ENCODE data around the gene SFXN4. TPM values are rescaled to one million over a fixed set of nuclear protein-coding genes. Genes with fewer than 3 reads are reported as not detected.
A peak's percentile ranks its signal among the peaks of the same experiment; 100 is the strongest.

The SFXN4 gene
- total RNA-seq, 4 donors from 2014 or later = 12.7 to 25.3 (median 17.1) TPM

DNA sequence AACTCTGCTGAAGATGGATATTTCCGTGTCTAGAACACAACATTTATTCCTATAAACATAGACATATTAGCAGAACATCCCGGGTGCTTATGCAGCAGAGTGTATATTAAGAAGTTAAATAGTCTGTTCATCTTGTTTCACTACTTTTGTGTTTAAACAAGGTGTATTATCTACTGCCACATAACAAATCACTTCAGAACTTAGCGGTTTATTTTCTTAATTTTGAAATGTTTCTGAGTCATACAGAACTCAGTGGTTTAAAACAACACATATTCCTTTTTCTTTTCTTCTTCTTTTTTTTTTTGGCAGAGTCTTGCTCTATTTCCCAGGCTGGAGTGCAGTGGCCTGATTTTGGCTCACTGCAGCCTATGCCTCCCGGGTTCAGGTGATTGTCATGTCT is 35.8 kb downstream of the SFXN4 start:
- WGBS, 2 donors (ENCODE audit: low coverage in 1 of 2) = 82 to 87% methylated on average over 4 of the region's 4 CpGs
- Histone ChIP-seq H3K4me1 (no peaks in the 10 kb centered on the region), H3K36me3 (peaks cover 0 to 86% of the 10 kb centered on the region in 2 donors), H3K9me3 (no peaks in the 10 kb centered on the region), H3K27me3 (no peaks in the 10 kb centered on the region), H3K27ac (no peak overlapping the region), H3K4me3 (no peak overlapping the region)
- ATAC-seq = no peak
- no peak for TF ChIP-seq POLR2A (IDR thresholded peaks at IDR 0.05)
- no peak for TF ChIP-seq POLR2AphosphoS5 (IDR thresholded peaks at IDR 0.05)
- TF ChIP-seq, protein P1, sequence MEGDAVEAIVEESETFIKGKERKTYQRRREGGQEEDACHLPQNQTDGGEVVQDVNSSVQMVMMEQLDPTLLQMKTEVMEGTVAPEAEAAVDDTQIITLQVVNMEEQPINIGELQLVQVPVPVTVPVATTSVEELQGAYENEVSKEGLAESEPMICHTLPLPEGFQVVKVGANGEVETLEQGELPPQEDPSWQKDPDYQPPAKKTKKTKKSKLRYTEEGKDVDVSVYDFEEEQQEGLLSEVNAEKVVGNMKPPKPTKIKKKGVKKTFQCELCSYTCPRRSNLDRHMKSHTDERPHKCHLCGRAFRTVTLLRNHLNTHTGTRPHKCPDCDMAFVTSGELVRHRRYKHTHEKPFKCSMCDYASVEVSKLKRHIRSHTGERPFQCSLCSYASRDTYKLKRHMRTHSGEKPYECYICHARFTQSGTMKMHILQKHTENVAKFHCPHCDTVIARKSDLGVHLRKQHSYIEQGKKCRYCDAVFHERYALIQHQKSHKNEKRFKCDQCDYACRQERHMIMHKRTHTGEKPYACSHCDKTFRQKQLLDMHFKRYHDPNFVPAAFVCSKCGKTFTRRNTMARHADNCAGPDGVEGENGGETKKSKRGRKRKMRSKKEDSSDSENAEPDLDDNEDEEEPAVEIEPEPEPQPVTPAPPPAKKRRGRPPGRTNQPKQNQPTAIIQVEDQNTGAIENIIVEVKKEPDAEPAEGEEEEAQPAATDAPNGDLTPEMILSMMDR (IDR thresholded peaks at IDR 0.05) = no peak
- TF ChIP-seq EP300 (IDR thresholded peaks at IDR 0.05) = no peak

DNA sequence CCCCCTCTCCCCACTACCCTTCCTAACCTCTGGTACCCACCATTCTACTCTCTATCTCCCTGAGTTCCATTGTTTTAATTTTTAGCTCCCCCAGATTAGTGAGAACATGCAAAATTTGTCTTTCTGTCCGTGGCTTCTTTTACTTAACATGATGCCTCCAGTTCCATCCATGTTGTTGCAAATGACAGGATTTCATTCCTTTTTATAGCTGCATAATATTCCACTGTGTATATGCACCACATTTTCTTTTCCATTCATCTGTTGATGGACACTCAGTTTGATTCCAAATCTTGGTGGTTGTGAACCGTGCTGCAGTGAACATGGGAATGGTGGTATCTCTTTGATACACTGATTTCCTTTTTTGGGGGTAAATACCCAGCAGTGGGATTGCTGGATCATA is 39.6 kb downstream of the SFXN4 start:
- no peaks in the 10 kb centered on the region for H3K27me3 ChIP-seq
- no peak for ATAC-seq
- peaks cover 0 to 2% (median 0%) of the 10 kb centered on the region in 3 donors for H3K4me1 ChIP-seq
- H3K36me3 ChIP-seq = peaks cover 0 to 96% of the 10 kb centered on the region in 2 donors
- no peak overlapping the region for H3K4me3 ChIP-seq
- no peaks in the 10 kb centered on the region for H3K9me3 ChIP-seq
- WGBS, 2 donors (ENCODE audit: low coverage in 1 of 2) = 88 to 93% methylated on average over 2 of the region's 2 CpGs
- H3K27ac ChIP-seq = no peak overlapping the region
- TF ChIP-seq POLR2A (IDR thresholded peaks at IDR 0.05) (no peak), EP300 (IDR thresholded peaks at IDR 0.05) (no peak), POLR2AphosphoS5 (IDR thresholded peaks at IDR 0.05) (no peak)
- TF ChIP-seq, protein P1 (IDR thresholded peaks at IDR 0.05) = no peak

DNA sequence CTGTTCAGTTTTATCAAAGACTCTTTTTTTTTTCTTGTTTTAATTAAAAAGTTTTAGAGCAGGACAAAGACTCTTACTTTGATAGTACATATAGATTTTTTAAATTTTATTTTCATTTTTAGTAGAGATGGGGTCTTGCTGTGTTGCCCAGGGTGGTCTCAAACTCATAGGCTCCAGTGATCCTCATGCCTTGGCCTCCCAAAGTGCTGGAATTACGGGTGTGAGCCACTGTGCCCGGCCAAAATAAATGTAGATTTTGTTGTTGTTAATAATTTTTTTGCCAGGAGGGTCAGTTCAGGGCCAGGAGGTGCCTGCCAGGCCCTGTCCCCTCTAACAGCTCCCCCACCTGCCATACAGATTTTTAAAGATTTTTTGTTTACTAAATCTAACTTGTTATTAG is 44.6 kb downstream of the SFXN4 start:
- no peak for TF ChIP-seq POLR2A (IDR thresholded peaks at IDR 0.05)
- TF ChIP-seq, protein P1 (IDR thresholded peaks at IDR 0.05) = no peak
- TF ChIP-seq POLR2AphosphoS5 (IDR thresholded peaks at IDR 0.05) = no peak
- TF ChIP-seq EP300 (IDR thresholded peaks at IDR 0.05) = no peak
- H3K9me3 ChIP-seq = no peaks in the 10 kb centered on the region
- WGBS, 2 donors (ENCODE audit: low coverage in 1 of 2) = 90 to 92% methylated on average over 2 of the region's 2 CpGs
- H3K4me1 ChIP-seq = peaks cover 0 to 16% (median 0%) of the 10 kb centered on the region in 3 donors
- H3K27me3 ChIP-seq = no peaks in the 10 kb centered on the region
- no peak overlapping the region for H3K4me3 ChIP-seq
- H3K27ac ChIP-seq = peak overlapping the region in 3 of 4 donors; percentile 48 to 68 (median 54)
- no peak for ATAC-seq
- H3K36me3 ChIP-seq = peaks cover 0 to 94% of the 10 kb centered on the region in 2 donors

DNA sequence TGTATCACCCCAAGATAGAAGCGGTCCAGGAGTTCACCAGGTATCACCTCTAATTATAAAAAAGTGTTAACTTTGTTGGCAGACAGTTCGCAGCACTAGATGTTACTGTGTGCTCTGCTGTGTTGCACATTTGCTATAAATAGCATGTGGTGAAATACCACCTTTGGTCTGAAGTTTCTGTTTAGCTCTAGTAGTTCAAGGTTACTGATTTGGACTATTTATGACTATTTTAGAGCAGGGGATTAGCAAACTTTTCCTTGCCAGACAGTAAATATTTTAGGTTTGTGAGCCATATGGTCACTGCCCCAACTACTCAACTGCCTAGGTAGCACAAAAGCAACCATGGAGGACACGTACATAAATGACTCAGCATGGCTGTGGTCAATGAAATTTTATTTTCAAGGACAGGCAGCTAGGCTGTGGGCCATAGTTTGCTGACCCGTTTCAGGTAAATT is 45.1 kb downstream of the SFXN4 start:
- ATAC-seq = peak; percentile 53
- 38 to 57% methylated on average over 4 of the region's 4 CpGs for WGBS, 2 donors (ENCODE audit: low coverage in 1 of 2)
- no peaks in the 10 kb centered on the region for H3K27me3 ChIP-seq
- H3K27ac ChIP-seq = peak overlapping the region; percentile 48 to 68 (median 61)
- H3K9me3 ChIP-seq = no peaks in the 10 kb centered on the region
- TF ChIP-seq, protein P1 (IDR thresholded peaks at IDR 0.05) = no peak
- peak; percentile 72 for TF ChIP-seq POLR2AphosphoS5 (IDR thresholded peaks at IDR 0.05)
- H3K4me3 ChIP-seq = no peak overlapping the region
- H3K4me1 ChIP-seq = peaks cover 0 to 16% (median 0%) of the 10 kb centered on the region in 3 donors
- H3K36me3 ChIP-seq = peaks cover 0 to 89% of the 10 kb centered on the region in 2 donors

DNA sequence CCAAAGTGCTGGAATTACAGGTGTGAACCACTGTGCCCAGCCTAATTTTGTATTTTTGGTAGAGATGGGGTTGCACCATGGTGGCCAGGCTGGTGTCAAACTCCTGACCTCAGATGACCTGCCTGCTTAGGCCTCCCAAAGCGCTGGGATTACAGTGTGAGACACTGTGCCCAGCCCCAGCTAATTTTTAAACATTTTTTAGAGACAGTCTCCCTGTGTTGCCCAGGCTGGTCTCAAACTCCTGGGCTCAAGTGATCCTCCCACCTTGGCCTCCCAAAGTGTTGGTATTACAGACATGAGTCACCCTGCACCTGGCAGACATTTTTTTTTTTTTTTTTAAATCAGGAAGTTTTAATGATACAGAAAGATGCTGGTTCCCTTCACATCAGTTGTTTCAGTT is 46.1 kb downstream of the SFXN4 start:
- peaks cover 0 to 17% (median 0%) of the 10 kb centered on the region in 3 donors for H3K4me1 ChIP-seq
- WGBS, 2 donors (ENCODE audit: low coverage in 1 of 2) = 86% methylated on average over 1 of the region's 1 CpG; no CpG with 5 or more reads in 1 of the 2 donors
- H3K27me3 ChIP-seq = no peaks in the 10 kb centered on the region
- no peak overlapping the region for H3K4me3 ChIP-seq
- H3K27ac ChIP-seq = peak overlapping the region in 1 of 4 donors; percentile 68
- H3K9me3 ChIP-seq = no peaks in the 10 kb centered on the region
- H3K36me3 ChIP-seq = peaks cover 0 to 87% of the 10 kb centered on the region in 2 donors
- ATAC-seq = no peak
- TF ChIP-seq, protein P1 (IDR thresholded peaks at IDR 0.05) = no peak
- TF ChIP-seq EP300 (IDR thresholded peaks at IDR 0.05) (no peak), POLR2AphosphoS5 (IDR thresholded peaks at IDR 0.05) (no peak), POLR2A (IDR thresholded peaks at IDR 0.05) (no peak)

All from gastroesophageal sphincter (tissue), 4 donors.